AG04449 (cell line): ENCODE measurements around the gene RNU7-1.

Experiments
- CTCF ChIA-PET: fragments of 350-600 bp; formaldehyde crosslinking; extraction: SDS; loops from one replicate; lab custom pipeline; 2021; ENCODE audit warnings: antibody characterized with exemption; lab: Yijun Ruan, JAX
- POLR2A ChIA-PET: fragments of 400-600, 350-600 bp; formaldehyde crosslinking; extraction: SDS; loops from one replicate; lab custom pipeline; 2020; ENCODE audit warnings: antibody characterized with exemption, inconsistent platforms; lab: Yijun Ruan, JAX
- DNase-seq: peaks from one replicate; pipeline ENCODE4 v3.0.0-alpha.2; 2010; ENCODE audit warnings: low read depth, low spot score
- H3K4me3 ChIP-seq: 2 replicates; pipeline ENCODE4 v1.5.1; 2011; ENCODE audit warnings: low read depth, mild to moderate bottlenecking, control low read depth, low read length
- TF ChIP-seq, protein P1 (sequence below): IDR thresholded peaks from one replicate; pipeline ENCODE4 v1.5.1; 2011; ENCODE audit warnings: mild to moderate bottlenecking, moderate library complexity, low read length, control low read depth, inconsistent platforms; ENCODE audit not compliant: insufficient read depth; ENCODE audit errors: missing control alignments

RNU7-1 gene

DNA sequence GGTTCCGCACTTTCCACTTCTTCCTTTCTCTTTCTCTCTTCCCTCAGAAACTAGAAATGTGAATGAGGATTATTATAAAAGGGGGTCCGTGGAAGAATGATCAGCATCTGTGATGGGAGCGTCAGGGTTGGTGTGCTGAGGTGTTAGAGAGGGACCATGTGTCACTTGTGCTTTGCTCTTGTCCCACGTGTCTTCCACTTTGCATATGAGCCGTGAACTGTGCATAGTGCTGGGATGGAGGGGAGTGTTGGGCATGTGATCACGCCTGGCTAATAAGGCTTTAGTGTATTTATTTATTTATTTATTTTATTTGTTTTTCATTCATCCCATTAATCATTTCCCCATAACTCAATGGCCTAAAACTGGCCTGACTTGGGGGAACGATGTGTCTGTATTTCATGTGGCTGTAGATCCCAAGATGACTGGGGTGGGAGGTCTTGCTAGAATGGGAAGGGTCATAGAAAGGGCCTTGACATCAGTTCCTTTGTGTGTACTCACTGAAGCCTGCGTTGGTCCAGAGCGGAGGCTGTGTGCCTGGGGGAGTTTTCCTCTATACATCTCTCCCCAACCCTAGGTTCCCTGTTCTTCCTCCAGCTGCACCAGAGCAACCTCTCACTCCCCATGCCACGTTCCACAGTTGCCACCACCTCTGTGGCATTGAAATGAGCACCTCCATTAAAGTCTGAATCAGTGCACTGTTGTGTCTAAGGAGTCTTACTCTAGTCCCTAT is 20.4 kb upstream of the RNU7-1 start:
- ChIA-PET CTCF (interaction anchor here (0.8 to 9.0 kb wide), 21 partner anchors 9 to 218 kb away, joined by 3 to 164 read pairs (median 6); partner anchors contain the start of genes C12orf57, C1RL, ENO2 and LRRC23), POLR2A (interaction anchor here (4.6 kb wide), 1 partner anchor 21 kb away, joined by 46 read pairs; the partner anchor contains the start of genes C12orf57 and RNU7-1)
- no peak for DNase-seq
- TF ChIP-seq, protein P1, sequence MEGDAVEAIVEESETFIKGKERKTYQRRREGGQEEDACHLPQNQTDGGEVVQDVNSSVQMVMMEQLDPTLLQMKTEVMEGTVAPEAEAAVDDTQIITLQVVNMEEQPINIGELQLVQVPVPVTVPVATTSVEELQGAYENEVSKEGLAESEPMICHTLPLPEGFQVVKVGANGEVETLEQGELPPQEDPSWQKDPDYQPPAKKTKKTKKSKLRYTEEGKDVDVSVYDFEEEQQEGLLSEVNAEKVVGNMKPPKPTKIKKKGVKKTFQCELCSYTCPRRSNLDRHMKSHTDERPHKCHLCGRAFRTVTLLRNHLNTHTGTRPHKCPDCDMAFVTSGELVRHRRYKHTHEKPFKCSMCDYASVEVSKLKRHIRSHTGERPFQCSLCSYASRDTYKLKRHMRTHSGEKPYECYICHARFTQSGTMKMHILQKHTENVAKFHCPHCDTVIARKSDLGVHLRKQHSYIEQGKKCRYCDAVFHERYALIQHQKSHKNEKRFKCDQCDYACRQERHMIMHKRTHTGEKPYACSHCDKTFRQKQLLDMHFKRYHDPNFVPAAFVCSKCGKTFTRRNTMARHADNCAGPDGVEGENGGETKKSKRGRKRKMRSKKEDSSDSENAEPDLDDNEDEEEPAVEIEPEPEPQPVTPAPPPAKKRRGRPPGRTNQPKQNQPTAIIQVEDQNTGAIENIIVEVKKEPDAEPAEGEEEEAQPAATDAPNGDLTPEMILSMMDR = no peak
- no peak overlapping the region; the same call in 1 of the 2 replicates for H3K4me3 ChIP-seq

DNA sequence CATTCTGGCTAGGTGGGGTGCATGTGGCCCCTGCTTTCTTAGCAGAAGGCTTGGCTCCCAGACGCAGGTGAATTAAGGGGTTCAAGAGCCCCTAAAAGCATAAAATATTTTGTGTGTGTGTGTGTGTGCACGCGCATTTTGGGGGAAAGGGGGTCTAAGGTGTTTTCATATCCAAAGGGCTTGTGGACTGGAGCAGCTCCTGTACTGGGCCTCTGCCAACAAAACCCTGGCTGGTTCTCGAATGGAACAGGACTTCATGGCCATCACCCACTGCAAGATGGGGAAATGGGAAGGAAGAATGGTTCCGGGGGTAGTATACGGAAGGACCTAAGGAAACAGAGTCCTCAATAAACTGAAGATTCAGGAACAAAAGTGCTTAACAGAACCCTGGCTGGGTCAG is 19.8 kb upstream of the RNU7-1 start:
- ChIA-PET CTCF (interaction anchor here (0.7 to 9.0 kb wide), 25 partner anchors 10 to 223 kb away, joined by 3 to 164 read pairs (median 5); partner anchors contain the start of genes C12orf57, C1RL, ENO2 and LRRC23), POLR2A (interaction anchor here (3.4 to 4.6 kb wide), 2 partner anchors 14 to 21 kb away, joined by 18 to 46 read pairs; partner anchors contain the start of genes C12orf57 and RNU7-1)
- TF ChIP-seq, protein P1 = no peak
- no peak overlapping the region for H3K4me3 ChIP-seq
- DNase-seq = no peak

DNA sequence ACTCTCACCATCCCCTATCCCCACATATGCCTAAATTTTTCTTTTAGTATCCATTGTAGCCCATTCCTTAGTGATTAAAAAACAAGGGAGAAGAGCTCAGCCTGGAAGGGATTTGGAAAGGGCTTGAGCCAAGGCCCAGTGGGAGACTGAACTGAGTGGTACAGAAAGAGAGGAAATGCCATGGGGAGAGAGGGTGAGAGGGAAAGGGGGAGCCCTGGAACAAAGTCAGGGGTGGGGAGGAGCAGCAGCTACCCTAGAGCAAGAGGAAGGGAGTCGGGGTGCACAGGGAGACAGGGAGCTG is 18.4 kb upstream of the RNU7-1 start:
- CTCF ChIA-PET = interaction anchor here (1.0 to 9.0 kb wide), 18 partner anchors 11 to 188 kb away, joined by 3 to 164 read pairs (median 9); partner anchors contain the start of genes C12orf57, C1S, ENO2 and LPCAT3
- TF ChIP-seq, protein P1 = no peak
- DNase-seq = no peak
- no peak overlapping the region; the same call in 1 of the 2 replicates for H3K4me3 ChIP-seq
- POLR2A ChIA-PET = interaction anchor here (0.6 to 4.6 kb wide), 11 partner anchors 10 to 158 kb away, joined by 3 to 46 read pairs (median 4); partner anchors contain the start of genes C12orf57, ENO2, RNU7-1 and SPSB2

DNA sequence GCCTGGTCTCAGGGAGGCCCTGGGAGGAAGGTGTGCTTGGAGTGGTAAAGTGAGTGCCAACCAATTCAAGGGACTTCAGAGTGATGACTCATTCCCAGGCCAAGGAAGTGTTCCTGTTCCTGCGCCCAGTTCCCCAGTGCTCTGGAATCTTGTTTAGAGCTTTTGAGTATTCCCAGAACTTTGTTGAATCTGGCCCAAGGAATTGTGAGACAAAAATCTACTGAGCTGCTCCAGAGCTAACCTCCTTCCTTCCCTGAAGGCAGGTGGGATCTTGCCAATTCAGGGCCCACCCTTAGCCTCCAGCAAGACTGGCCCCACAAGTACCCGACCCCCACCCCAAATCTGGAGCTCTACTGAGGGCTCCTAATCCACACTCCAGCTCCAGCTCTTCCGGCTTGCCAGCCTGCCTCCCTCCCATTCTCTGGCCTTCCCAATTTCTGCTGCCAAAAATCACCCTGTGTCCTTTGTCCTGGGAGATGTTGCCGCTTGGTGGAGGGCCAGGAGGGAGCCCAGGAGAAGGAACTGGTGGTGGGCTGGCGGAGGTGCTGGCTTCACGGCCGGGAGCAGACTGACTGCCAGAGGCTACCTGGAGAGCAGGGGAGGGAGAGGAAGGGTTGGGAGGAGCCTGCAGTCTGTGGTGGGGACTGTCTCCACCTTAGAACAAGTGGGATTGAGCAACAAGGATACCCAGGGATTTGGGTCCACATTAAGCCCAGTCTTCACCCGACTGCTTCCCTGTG is 17.9 kb upstream of the RNU7-1 start:
- H3K4me3 ChIP-seq = peak overlapping the region; percentile 83
- TF ChIP-seq, protein P1 = no peak
- peak; percentile 70 for DNase-seq
- POLR2A ChIA-PET = interaction anchor here (0.6 to 4.6 kb wide), 13 partner anchors 9 to 158 kb away, joined by 3 to 46 read pairs (median 4); partner anchors contain the start of genes C12orf57, C1S, ENO2 and RNU7-1
- CTCF ChIA-PET = interaction anchor here (1.0 to 9.0 kb wide), 18 partner anchors 11 to 187 kb away, joined by 3 to 164 read pairs (median 9); partner anchors contain the start of genes C12orf57, C1S, ENO2 and LPCAT3

DNA sequence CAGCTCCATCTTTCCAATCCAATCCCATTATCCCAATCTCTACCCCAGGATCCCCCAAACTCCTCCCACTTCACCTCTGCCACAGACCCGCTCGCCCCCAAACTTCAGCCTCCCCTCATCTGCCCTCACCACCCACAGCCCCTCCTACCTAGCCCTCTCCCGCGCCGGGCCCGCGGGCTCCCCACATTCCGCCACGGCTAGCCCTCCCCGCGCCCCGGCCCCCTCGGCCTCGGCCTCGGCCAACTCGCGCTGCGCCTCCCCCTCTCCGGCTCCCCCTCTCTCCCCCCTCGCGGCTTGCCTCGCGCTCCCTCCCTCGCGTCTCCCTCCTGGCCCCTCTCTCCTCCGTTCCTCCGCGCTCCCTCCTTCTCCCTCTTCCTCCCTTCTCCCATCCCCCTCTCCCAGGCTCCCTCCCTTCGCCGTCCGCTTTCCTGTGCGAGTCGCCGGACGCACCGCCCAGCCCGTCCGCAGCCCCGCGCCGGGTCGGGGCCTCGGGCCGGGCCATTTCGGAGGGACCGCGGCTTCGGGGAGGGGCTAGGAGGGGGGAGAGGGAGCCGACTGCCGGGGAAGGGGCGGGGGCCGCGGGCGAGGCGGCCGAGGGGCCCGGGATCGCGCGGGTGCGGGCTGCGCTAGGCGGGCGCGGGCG is 16.1 kb upstream of the RNU7-1 start, which contains the start of gene ATN1:
Gene ATN1 (plus strand): TSS at position 581 of the 643 bp plus-strand sequence. CDS start 6,043 bp downstream, outside the sequence.
- peak within 1 kb of the TSS; percentile 83 for H3K4me3 ChIP-seq
- POLR2A ChIA-PET = interaction anchor here (0.8 to 4.6 kb wide), 4 partner anchors 11 to 262 kb away, joined by 3 to 46 read pairs (median 10); partner anchors contain the start of genes C12orf57, PEX5 and RNU7-1
- CTCF ChIA-PET = interaction anchor here (1.4 to 9.0 kb wide), 8 partner anchors 9 to 41 kb away, joined by 3 to 164 read pairs (median 38); partner anchors contain the start of genes C12orf57, ENO2 and RNU7-1
- no peak for DNase-seq
- TF ChIP-seq, protein P1 = no peak
